ENCODE results near the gene ARHGEF28.

DNA sequence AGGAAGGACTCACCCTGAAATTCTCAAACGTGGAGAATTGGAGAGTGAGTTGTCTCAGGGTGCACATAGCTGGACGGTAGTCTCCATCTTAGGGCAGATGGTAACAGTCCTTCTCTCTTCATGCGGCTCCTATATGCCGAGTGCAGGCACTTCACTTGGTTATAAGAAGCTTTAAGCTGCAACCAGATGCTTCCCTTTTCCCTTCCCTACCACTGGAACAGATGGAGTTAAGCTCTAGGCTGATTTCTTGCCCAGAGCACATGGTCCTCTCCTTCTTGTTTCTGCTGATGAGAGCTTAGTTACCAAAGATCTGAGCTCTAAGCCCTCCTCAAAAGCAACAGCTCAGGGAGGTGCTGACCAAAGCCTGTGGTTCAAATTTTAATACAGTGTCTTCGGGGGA is 355.7 kb downstream of the ARHGEF28 start:
- TF ChIP-seq, protein P1, sequence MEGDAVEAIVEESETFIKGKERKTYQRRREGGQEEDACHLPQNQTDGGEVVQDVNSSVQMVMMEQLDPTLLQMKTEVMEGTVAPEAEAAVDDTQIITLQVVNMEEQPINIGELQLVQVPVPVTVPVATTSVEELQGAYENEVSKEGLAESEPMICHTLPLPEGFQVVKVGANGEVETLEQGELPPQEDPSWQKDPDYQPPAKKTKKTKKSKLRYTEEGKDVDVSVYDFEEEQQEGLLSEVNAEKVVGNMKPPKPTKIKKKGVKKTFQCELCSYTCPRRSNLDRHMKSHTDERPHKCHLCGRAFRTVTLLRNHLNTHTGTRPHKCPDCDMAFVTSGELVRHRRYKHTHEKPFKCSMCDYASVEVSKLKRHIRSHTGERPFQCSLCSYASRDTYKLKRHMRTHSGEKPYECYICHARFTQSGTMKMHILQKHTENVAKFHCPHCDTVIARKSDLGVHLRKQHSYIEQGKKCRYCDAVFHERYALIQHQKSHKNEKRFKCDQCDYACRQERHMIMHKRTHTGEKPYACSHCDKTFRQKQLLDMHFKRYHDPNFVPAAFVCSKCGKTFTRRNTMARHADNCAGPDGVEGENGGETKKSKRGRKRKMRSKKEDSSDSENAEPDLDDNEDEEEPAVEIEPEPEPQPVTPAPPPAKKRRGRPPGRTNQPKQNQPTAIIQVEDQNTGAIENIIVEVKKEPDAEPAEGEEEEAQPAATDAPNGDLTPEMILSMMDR (IDR thresholded peaks at IDR 0.05; ENCODE audit: poor library complexity, severe bottlenecking), result no peak
- TF ChIP-seq RAD21 (conservative IDR thresholded peaks at IDR 0.05), result no peak

All from neural cell (in vitro differentiated cells).